Stimulated activated CD4-positive, alpha-beta T cell treated with anti-CD3 and anti-CD28 coated beads, Interleukin-2, amount 100 ng/mL, for 48 hours (primary cell): ENCODE results near the gene ORAI2.
"Not testable (repeated sequence)": the region's sequence is repeated elsewhere in the genome, so short reads cannot be mapped to it uniquely, and the experiment has no call there.

Source experiments
- DNase-seq, 2 donors: peaks; one replicate each; pipeline ENCODE4 v3.0.0-alpha.2; 2020

The ORAI2 gene

GRCh38 chr7:102433219-102434038 is at the start of gene ORAI2:
Gene ORAI2, plus strand, starts transcription at chr7:102433575. Its CDS starts 5,382 bp downstream, at chr7:102438957.
- DNase-seq = peak; percentile 77 to 84

GRCh38 chr7:102387064-102387463 is 46.3 kb upstream of the ORAI2 start:
- no peak for DNase-seq

- DNase-seq = no peak
Observed at GRCh38 chr7:102389810-102390209, 43.6 kb upstream of the ORAI2 start.

GRCh38 chr7:102390697-102391484 is 42.5 kb upstream of the ORAI2 start:
- peak; percentile 70 to 71 for DNase-seq

GRCh38 chr7:102392330-102392729 is 41.0 kb upstream of the ORAI2 start:
- no peak for DNase-seq

- DNase-seq = no peak
Observed at GRCh38 chr7:102393467-102393866, 39.9 kb upstream of the ORAI2 start.

GRCh38 chr7:102395592-102395872 is 37.8 kb upstream of the ORAI2 start:
- DNase-seq = no peak

- peak; percentile 68 to 69 for DNase-seq
Observed at GRCh38 chr7:102395873-102396709, 37.3 kb upstream of the ORAI2 start, which contains the start of gene PRKRIP1. Gene PRKRIP1, plus strand, starts transcription at chr7:102396363. Its CDS starts 49 bp downstream, at chr7:102396412.

GRCh38 chr7:102396710-102397019 is 36.7 kb upstream of the ORAI2 start:
- DNase-seq = no peak

- DNase-seq = no peak
Observed at GRCh38 chr7:102398543-102398942, 34.8 kb upstream of the ORAI2 start.

GRCh38 chr7:102400360-102400759 is 33.0 kb upstream of the ORAI2 start:
- DNase-seq = no peak

- DNase-seq = no peak
Observed at GRCh38 chr7:102403563-102403962, 29.8 kb upstream of the ORAI2 start.

GRCh38 chr7:102404005-102404861 is 29.1 kb upstream of the ORAI2 start:
- peak in 1 of 2 donors; percentile 21 for DNase-seq

GRCh38 chr7:102404862-102405188 is 28.6 kb upstream of the ORAI2 start:
- DNase-seq = not testable (repeated sequence)

- no peak for DNase-seq
Observed at GRCh38 chr7:102407910-102408309, 25.5 kb upstream of the ORAI2 start.

GRCh38 chr7:102408530-102408929 is 24.8 kb upstream of the ORAI2 start:
- DNase-seq = not testable (repeated sequence)

GRCh38 chr7:102409340-102409739 is 24.0 kb upstream of the ORAI2 start:
- DNase-seq = no peak

GRCh38 chr7:102410123-102410522 is 23.3 kb upstream of the ORAI2 start:
- DNase-seq = no peak

GRCh38 chr7:102410918-102411317 is 22.5 kb upstream of the ORAI2 start:
- DNase-seq = no peak

GRCh38 chr7:102412548-102412947 is 20.8 kb upstream of the ORAI2 start:
- no peak for DNase-seq

GRCh38 chr7:102413091-102413490 is 20.3 kb upstream of the ORAI2 start:
- no peak for DNase-seq

- no peak for DNase-seq
Observed at GRCh38 chr7:102413611-102414010, 19.8 kb upstream of the ORAI2 start.
